ENCODE results near the gene SATB2.

SATB2 gene

DNA sequence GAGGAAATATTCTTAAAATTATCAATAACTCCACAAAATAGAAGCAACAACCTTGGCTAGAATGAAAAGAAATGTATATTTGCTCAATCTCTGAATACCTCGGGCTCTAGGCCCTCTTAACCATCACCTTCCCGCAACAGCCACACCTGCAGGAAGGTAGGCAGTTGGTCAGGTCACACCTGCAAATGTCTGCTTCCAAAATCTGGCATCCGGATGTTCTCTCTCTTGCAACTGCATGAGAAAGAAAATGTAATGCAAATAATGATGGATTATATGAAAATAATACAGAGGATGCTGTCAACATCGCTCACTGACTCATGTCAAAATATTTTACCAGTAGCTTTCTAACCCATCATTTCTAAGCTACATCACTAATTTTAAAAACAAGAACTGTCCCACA lies 148.3 kb downstream of the SATB2 start:
- no peak overlapping the region for H3K27ac ChIP-seq
- TF ChIP-seq, protein P1, sequence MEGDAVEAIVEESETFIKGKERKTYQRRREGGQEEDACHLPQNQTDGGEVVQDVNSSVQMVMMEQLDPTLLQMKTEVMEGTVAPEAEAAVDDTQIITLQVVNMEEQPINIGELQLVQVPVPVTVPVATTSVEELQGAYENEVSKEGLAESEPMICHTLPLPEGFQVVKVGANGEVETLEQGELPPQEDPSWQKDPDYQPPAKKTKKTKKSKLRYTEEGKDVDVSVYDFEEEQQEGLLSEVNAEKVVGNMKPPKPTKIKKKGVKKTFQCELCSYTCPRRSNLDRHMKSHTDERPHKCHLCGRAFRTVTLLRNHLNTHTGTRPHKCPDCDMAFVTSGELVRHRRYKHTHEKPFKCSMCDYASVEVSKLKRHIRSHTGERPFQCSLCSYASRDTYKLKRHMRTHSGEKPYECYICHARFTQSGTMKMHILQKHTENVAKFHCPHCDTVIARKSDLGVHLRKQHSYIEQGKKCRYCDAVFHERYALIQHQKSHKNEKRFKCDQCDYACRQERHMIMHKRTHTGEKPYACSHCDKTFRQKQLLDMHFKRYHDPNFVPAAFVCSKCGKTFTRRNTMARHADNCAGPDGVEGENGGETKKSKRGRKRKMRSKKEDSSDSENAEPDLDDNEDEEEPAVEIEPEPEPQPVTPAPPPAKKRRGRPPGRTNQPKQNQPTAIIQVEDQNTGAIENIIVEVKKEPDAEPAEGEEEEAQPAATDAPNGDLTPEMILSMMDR (conservative IDR thresholded peaks at IDR 0.05): no peak
- TF ChIP-seq ZFX (IDR thresholded peaks at IDR 0.05): no peak

DNA sequence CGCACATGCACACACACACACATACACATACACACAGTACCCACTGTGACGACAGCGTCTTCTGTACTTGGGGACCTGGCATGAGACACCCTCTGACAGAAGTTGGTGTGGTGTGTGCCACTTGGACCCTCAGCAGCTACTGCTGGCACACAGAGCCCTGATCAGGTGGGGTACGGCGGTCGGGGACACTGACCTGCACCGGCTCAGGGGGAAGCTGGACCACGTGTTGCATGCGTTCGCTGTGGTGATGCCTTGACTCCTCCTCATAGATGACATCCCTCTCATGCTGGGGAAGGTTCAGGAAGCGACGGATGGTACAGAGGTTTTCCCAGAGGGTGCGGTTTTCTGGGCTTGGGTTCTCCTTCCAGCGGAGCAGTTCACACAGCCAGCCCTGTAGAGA lies 149.2 kb downstream of the SATB2 start:
- TF ChIP-seq ZFX (IDR thresholded peaks at IDR 0.05): no peak
- TF ChIP-seq, protein P1 (conservative IDR thresholded peaks at IDR 0.05): no peak
- no peak overlapping the region for H3K27ac ChIP-seq

DNA sequence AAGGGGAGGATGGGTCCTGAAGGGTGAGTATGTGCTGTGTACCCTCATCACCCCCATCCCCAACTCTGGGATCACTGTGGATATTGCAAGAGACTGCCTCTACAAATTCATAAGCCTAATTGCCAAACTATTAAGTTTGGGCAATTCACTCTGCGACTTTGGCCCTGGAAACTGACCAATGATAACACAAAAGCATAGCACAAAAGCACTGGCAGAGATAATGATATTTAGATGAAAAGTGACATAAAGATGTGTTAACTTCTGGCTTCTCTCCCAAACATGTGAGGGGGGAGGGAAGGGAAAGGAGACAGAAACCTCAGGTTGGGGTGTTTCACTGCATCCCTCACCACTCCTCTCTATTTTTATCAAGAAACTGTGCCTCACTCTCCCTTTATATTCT lies 150.3 kb downstream of the SATB2 start:
- H3K27ac ChIP-seq: no peak overlapping the region
- TF ChIP-seq, protein P1 (conservative IDR thresholded peaks at IDR 0.05): no peak
- no peak for TF ChIP-seq ZFX (IDR thresholded peaks at IDR 0.05)

DNA sequence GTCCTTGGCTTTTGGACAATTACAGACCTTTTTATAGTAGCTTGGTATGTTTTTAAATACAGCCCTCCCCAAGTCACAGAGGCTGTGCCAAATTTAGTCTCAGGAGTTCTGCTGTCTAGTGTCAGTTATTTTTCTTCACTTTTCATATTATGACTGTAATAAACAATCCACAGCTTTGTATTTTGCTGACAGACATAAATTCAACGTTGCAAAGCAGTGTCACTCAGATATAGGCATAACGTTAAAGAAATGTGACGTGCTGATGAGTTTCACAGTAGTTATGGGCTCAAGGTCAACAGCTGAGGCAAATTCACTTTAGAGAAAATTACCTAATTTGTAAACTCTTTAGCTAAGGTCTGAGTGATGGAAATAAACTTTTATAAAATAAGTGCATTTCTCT lies 151.6 kb downstream of the SATB2 start:
- H3K27ac ChIP-seq: no peak overlapping the region
- no peak for TF ChIP-seq ZFX (IDR thresholded peaks at IDR 0.05)
- TF ChIP-seq, protein P1 (conservative IDR thresholded peaks at IDR 0.05): no peak

DNA sequence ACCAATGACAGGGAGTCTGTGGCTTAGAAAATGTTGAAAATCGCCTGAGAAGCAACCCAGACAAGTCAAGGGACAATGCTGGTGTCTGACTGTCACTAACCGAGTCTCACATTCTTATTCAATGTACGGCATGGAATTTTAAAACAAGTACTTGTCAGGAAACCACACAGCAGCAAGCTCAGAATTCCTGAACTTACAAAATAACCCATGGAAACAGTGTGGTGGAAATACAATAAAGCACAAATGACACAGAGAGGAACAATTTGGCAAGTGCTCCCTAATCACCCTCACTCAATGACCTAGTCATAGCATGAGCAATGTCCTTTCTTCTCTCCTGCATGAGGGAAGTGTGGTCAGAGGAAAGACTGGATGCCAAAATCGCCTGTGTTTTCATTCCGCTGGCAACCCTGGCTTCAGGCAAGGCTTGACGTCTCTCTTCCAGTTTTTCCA lies 154.0 kb downstream of the SATB2 start:
- H3K27ac ChIP-seq: no peak overlapping the region
- no peak for TF ChIP-seq ZFX (IDR thresholded peaks at IDR 0.05)
- TF ChIP-seq, protein P1 (conservative IDR thresholded peaks at IDR 0.05): no peak

DNA sequence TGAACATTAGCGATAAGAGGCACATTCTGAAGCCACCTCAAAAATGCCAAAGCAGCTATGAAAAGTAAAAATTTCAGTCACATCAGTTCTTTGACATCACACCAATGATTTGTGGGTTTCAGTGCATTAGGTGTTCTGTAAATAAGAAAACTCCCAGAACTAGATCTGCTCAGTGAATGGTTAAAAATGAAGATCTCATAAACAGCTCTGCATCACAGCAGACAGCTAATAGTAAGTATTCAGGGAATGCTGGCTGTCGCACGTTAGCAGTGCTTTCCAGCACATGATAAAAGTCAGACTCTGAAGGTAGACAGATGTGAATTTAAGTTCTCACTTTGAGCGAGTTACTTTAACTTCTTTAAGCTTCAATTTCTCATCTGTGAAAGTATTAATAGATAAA lies 154.9 kb downstream of the SATB2 start:
- TF ChIP-seq, protein P1 (conservative IDR thresholded peaks at IDR 0.05): no peak
- TF ChIP-seq ZFX (IDR thresholded peaks at IDR 0.05): no peak
- H3K27ac ChIP-seq: no peak overlapping the region

DNA sequence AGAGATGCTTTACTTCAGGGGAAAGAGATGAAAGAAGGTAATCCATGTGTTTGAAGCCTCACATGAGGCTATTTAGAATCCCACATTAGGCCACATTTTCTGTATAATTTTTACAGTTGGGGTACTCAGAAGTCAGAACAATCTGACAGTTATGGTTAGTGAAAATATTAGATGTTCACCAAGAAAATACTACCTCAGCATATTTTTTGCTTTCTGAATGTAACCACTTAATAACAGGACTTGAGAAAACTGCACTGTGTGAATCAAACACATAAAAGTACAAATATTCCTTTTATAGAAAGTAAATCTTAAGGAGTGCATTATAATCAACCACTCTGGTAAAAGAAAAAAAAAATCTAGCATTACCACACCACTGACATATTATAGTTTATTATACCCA lies 169.3 kb downstream of the SATB2 start:
- no peak overlapping the region for H3K27ac ChIP-seq
- TF ChIP-seq ZFX (IDR thresholded peaks at IDR 0.05): no peak
- TF ChIP-seq, protein P1 (conservative IDR thresholded peaks at IDR 0.05): no peak

Measured in C4-2B (cell line).